ENCODE data around the gene KCNG1.

- TF ChIP-seq CTCF (IDR thresholded peaks at IDR 0.05), result no peak
- no peak for TF ChIP-seq POLR2A (IDR thresholded peaks at IDR 0.05)
Observed at GRCh38 chr20:51064137-51064536, 41.2 kb upstream of the KCNG1 start.

All from esophagus squamous epithelium (tissue), 4 donors.